Caco-2 (cell line): Measurements from ENCODE around the gene SORCS2. TPM values are rescaled to one million over a fixed set of nuclear protein-coding genes. Genes with fewer than 3 reads are reported as not detected.
A peak's percentile ranks its signal among the peaks of the same experiment; 100 is the strongest.

Source experiments
- BruUV-seq: library from RNA; stranded (reverse); fragments of 400-500 nt; replicated peaks from 2 replicates; lab custom pipeline; 2021; lab: Mats Ljungman, UMichigan
- CTCF ChIA-PET: fragments of 300-600 bp; sonication (Branson Sonifier 250); formaldehyde crosslinking; loops from one replicate; lab custom pipeline; 2022; ENCODE audit warnings: antibody characterized with exemption; lab: Charles Lee
- POLR2A ChIA-PET: fragments of 300-600 bp; sonication (Branson Sonifier 250); formaldehyde crosslinking; loops from one replicate; lab custom pipeline; 2022; ENCODE audit warnings: antibody characterized with exemption; lab: Charles Lee
- DNase-seq, 2 experiments: peaks; one replicate each; pipeline versions ENCODE4 v3.0.0 to v3.0.0-alpha.2; 2020 to 2022
- H3K27me3 ChIP-seq: replicated peaks from 2 replicates; pipeline ENCODE4 v1.6.0; 2011; ENCODE audit warnings: low read length; ENCODE audit not compliant: control insufficient read depth, insufficient read depth
- H3K36me3 ChIP-seq: 2 replicates; pipeline ENCODE4 v1.5.1; 2011; ENCODE audit warnings: low read length; ENCODE audit not compliant: control insufficient read depth, insufficient read depth
- H3K4me1 ChIP-seq: fragments of 250-450 bp; sonication (Bioruptor Pico); 2 replicates; pipeline ENCODE4 v1.5.1; 2020; ENCODE audit warnings: mild to moderate bottlenecking
- H3K4me3 ChIP-seq: 2 replicates; pipeline ENCODE4 v1.5.1; 2011; ENCODE audit warnings: low read depth, mild to moderate bottlenecking, control low read depth, low read length
- H3K9me3 ChIP-seq: fragments of 250-450 bp; sonication (Bioruptor Pico); 2 replicates; pipeline ENCODE4 v1.5.1; 2020; ENCODE audit warnings: mild to moderate bottlenecking, moderate library complexity
- H3K27ac Mint-ChIP-seq: one replicate; pipeline ENCODE4 v1.8.0; 2022; ENCODE audit warnings: mixed read lengths; ENCODE audit not compliant: unreplicated experiment
- H3K27me3 Mint-ChIP-seq: one replicate; pipeline ENCODE4 v1.8.0; 2022; ENCODE audit warnings: mixed read lengths; ENCODE audit not compliant: insufficient read depth, unreplicated experiment
- H3K36me3 Mint-ChIP-seq: one replicate; pipeline ENCODE4 v1.8.0; 2022; ENCODE audit warnings: mild to moderate bottlenecking, mixed read lengths; ENCODE audit not compliant: insufficient read depth, unreplicated experiment
- H3K4me1 Mint-ChIP-seq: one replicate; pipeline ENCODE4 v1.8.0; 2022; ENCODE audit warnings: low read depth, mixed read lengths; ENCODE audit not compliant: unreplicated experiment
- H3K4me3 Mint-ChIP-seq: one replicate; pipeline ENCODE4 v1.8.0; 2022; ENCODE audit warnings: mild to moderate bottlenecking, moderate library complexity, mixed read lengths; ENCODE audit not compliant: unreplicated experiment
- H3K9me3 Mint-ChIP-seq: one replicate; pipeline ENCODE4 v1.8.0; 2022; ENCODE audit warnings: mixed read lengths; ENCODE audit not compliant: unreplicated experiment
- intact Hi-C: fragments of 100-400 bp; cut with micrococcal nuclease; formaldehyde crosslinking; loops from one replicate; pipeline ENCODE4 v1.10.0; 2022; ENCODE audit not compliant: unreplicated experiment
- total RNA-seq: library from RNA; stranded (reverse); gene quantifications from 2 replicates; pipeline ENCODE4 v1.2.3, GENCODE V29; 2022
- TF ChIP-seq, protein P1 (sequence below), 2 experiments: fragments of 200-600 bp in 1 of 2; IDR thresholded peaks; 1 replicate in 1 of 2; 2 replicates in 1 of 2; pipeline versions ENCODE4 v1.5.1 to v1.8.0; 2011 to 2022; ENCODE audit warnings: antibody characterized with exemption in 1 of 2, control low read depth in 1 of 2, inconsistent platforms in 1 of 2, low read depth in 1 of 2, low read length in 1 of 2, mild to moderate bottlenecking in 1 of 2, moderate library complexity in 1 of 2; ENCODE audit not compliant: insufficient read depth in 1 of 2, severe bottlenecking in 1 of 2, unreplicated experiment in 1 of 2

SORCS2 gene
- total RNA-seq, 1 experiment from 2014 or later: 1.6 TPM

DNA sequence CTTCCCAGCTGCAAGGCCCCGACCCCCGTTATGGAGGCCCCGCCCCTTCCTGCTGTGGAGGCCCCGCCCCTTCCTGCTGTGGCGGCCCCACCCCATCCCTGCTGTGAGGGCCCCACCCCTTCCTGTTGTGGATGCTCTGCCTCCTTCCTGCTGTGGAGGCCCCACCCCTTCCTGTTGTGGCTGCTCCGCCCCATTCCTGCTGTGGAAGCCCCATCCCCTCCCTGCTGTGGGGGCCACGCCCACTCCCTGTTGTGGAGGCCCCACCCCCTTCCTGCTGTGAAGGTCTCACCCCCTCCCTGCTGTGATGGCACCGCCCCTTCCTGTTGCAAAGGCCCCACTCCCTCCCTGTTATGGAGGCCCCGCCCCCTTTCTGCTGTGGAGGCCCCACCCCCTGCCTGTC lies 347.3 kb downstream of the SORCS2 start:
- Mint-ChIP-seq H3K27me3 (peaks cover 3% of the 10 kb centered on the region), H3K4me3 (no peak overlapping the region)
- no TSS peak for BruUV-seq

DNA sequence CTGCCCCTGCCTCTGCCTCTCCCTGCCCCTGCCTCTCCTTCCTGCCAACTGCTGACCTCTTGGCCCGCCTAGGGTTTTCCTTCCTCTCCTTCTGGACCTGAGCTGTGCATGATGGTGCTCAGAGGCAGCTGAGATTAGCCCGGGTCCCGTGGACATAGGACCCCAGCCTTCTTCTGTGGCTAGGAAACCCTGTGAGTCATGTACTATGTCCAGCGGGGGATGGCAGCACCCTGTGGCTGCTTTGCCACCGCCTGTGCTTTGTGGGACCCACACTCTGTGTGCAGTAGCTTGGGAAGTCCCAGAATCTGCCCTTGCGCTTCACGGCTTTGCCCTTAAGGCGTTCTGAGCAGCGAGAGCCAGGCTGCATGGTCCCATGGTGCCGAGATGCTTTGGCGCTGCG lies 347.9 kb downstream of the SORCS2 start:
- POLR2A ChIA-PET: no interaction called here
- BruUV-seq: no TSS peak
- no peaks in the 10 kb centered on the region for H3K4me1 ChIP-seq
- DNase-seq: no peak
- Mint-ChIP-seq H3K9me3 (no peaks in the 10 kb centered on the region), H3K4me1 (no peaks in the 10 kb centered on the region), H3K27me3 (peaks cover 3% of the 10 kb centered on the region), H3K4me3 (no peak overlapping the region), H3K27ac (no peak overlapping the region), H3K36me3 (no peaks in the 10 kb centered on the region)
- intact Hi-C loops: no loop called here
- H3K4me3 ChIP-seq: no peak overlapping the region
- CTCF ChIA-PET: no interaction called here
- no peaks in the 10 kb centered on the region for H3K9me3 ChIP-seq
- H3K27me3 ChIP-seq: no peaks in the 10 kb centered on the region
- TF ChIP-seq, protein P1, sequence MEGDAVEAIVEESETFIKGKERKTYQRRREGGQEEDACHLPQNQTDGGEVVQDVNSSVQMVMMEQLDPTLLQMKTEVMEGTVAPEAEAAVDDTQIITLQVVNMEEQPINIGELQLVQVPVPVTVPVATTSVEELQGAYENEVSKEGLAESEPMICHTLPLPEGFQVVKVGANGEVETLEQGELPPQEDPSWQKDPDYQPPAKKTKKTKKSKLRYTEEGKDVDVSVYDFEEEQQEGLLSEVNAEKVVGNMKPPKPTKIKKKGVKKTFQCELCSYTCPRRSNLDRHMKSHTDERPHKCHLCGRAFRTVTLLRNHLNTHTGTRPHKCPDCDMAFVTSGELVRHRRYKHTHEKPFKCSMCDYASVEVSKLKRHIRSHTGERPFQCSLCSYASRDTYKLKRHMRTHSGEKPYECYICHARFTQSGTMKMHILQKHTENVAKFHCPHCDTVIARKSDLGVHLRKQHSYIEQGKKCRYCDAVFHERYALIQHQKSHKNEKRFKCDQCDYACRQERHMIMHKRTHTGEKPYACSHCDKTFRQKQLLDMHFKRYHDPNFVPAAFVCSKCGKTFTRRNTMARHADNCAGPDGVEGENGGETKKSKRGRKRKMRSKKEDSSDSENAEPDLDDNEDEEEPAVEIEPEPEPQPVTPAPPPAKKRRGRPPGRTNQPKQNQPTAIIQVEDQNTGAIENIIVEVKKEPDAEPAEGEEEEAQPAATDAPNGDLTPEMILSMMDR (IDR thresholded peaks at IDR 0.05; ENCODE audit: insufficient read depth in 1 of 2, low read depth in 1 of 2, low read length in 1 of 2, severe bottlenecking in 1 of 2, unreplicated experiment in 1 of 2): no peak
- no peaks in the 10 kb centered on the region for H3K36me3 ChIP-seq

More for the DNA sequence above, 347.3 kb downstream of the SORCS2 start:
- intact Hi-C loops: no loop called here
- no peak overlapping the region for H3K27ac Mint-ChIP-seq
- H3K36me3 ChIP-seq: no peaks in the 10 kb centered on the region
- no peaks in the 10 kb centered on the region for H3K9me3 ChIP-seq
- no peaks in the 10 kb centered on the region for H3K4me1 Mint-ChIP-seq
- H3K9me3 Mint-ChIP-seq: no peaks in the 10 kb centered on the region
- no peaks in the 10 kb centered on the region for H3K27me3 ChIP-seq
- ChIA-PET POLR2A (no interaction called here), CTCF (no interaction called here)
- no peaks in the 10 kb centered on the region for H3K36me3 Mint-ChIP-seq
- TF ChIP-seq, protein P1 (IDR thresholded peaks at IDR 0.05; ENCODE audit: insufficient read depth in 1 of 2, low read depth in 1 of 2, low read length in 1 of 2, severe bottlenecking in 1 of 2, unreplicated experiment in 1 of 2): no peak
- DNase-seq: peak; percentile 40 to 69
- H3K4me3 ChIP-seq: no peak overlapping the region
- H3K4me1 ChIP-seq: no peaks in the 10 kb centered on the region

- Mint-ChIP-seq H3K27me3 (peaks cover 3% of the 10 kb centered on the region), H3K4me1 (no peaks in the 10 kb centered on the region), H3K27ac (no peak overlapping the region), H3K36me3 (no peaks in the 10 kb centered on the region), H3K4me3 (no peak overlapping the region), H3K9me3 (no peaks in the 10 kb centered on the region)
- Histone ChIP-seq H3K27me3 (no peaks in the 10 kb centered on the region), H3K4me1 (no peaks in the 10 kb centered on the region), H3K9me3 (no peaks in the 10 kb centered on the region), H3K36me3 (no peaks in the 10 kb centered on the region), H3K4me3 (no peak overlapping the region)
- ChIA-PET POLR2A (no interaction called here), CTCF (no interaction called here)
- intact Hi-C loops: no loop called here
- DNase-seq: no peak
- no TSS peak for BruUV-seq
- TF ChIP-seq, protein P1 (IDR thresholded peaks at IDR 0.05; ENCODE audit: insufficient read depth in 1 of 2, low read depth in 1 of 2, low read length in 1 of 2, severe bottlenecking in 1 of 2, unreplicated experiment in 1 of 2): no peak
Measured at GRCh38 chr4:7540654-7541413, 348.5 kb downstream of the SORCS2 start.
